ENCODE measurements around the gene RFESD. TPM values are rescaled to one million over a fixed set of nuclear protein-coding genes. Genes with fewer than 3 reads are reported as not detected.

The RFESD gene
- total and polyA plus RNA-seq, 2 of the 8 experiments (the other 6 are each of a cell fraction or from before 2014, with no cell fraction given) = 1.7 to 2.0 TPM

GRCh38 chr5:95620870-95621838 is 25.4 kb upstream of the RFESD start (continued):
- TF ChIP-seq HDAC2 (IDR thresholded peaks at IDR 0.05; ENCODE audit: borderline replicate concordance in 1 of 2, low read depth in 2 of 2, low read length in 2 of 2) = 0 out of 4 replicates have a peak, but pooled peaks of 1 of the 2 experiments have one; percentile 43
- no peak for TF ChIP-seq SP4 (IDR thresholded peaks at IDR 0.05; ENCODE audit: low read length)
- TF ChIP-seq YY1 (IDR thresholded peaks at IDR 0.05; ENCODE audit: low read depth, low read length) = no peak
- no peak for TF ChIP-seq POLR2AphosphoS5 (IDR thresholded peaks at IDR 0.05; ENCODE audit: low read depth, low read length)
- TF ChIP-seq RAD21 (IDR thresholded peaks at IDR 0.05 in 1 of 2, conservative IDR thresholded peaks at IDR 0.05 in 1 of 2; ENCODE audit: low read depth in 2 of 2, low read length in 2 of 2) = no peak
- no peak for TF ChIP-seq POU5F1 (IDR thresholded peaks at IDR 0.05; ENCODE audit: low read depth, low read length)
- TF ChIP-seq GABPA (IDR thresholded peaks at IDR 0.05; ENCODE audit: borderline replicate concordance, insufficient read depth, low read length) = no peak
- no peak for TF ChIP-seq ATF3 (IDR thresholded peaks at IDR 0.05; ENCODE audit: insufficient read depth, low read depth, low read length)
- TF ChIP-seq HDAC6 (IDR thresholded peaks at IDR 0.05; ENCODE audit: low read depth, low read length) = no peak

Measured in H1 (cell line).